GM21390 (cell line): ENCODE data around the gene ADCY5.

Experiments used
- ATAC-seq: cut with Tn5 transposase; IDR thresholded peaks from one replicate; pipeline ENCODE4 v1.9.1; 2021; ENCODE audit not compliant: unreplicated experiment

Gene ADCY5

GRCh38 chr3:123292321-123293310 lies 156.3 kb downstream of the ADCY5 start:
- ATAC-seq: no peak

- ATAC-seq: no peak
Observed at GRCh38 chr3:123291404-123291803, 157.5 kb downstream of the ADCY5 start.

- ATAC-seq: no peak
Observed at GRCh38 chr3:123290962-123291361, 157.9 kb downstream of the ADCY5 start.

GRCh38 chr3:123290107-123290930 lies 158.6 kb downstream of the ADCY5 start:
- no peak for ATAC-seq

GRCh38 chr3:123289391-123290106 lies 159.3 kb downstream of the ADCY5 start:
- ATAC-seq: no peak

- ATAC-seq: no peak
Observed at GRCh38 chr3:123287962-123288302, 161.0 kb downstream of the ADCY5 start.

- no peak for ATAC-seq
Observed at GRCh38 chr3:123287051-123287961, 161.6 kb downstream of the ADCY5 start.

- ATAC-seq: peak; percentile 64
Observed at GRCh38 chr3:123286308-123287023, 162.4 kb downstream of the ADCY5 start.

GRCh38 chr3:123285931-123286307 lies 163.0 kb downstream of the ADCY5 start:
- no peak for ATAC-seq

GRCh38 chr3:123285479-123285878 lies 163.4 kb downstream of the ADCY5 start:
- no peak for ATAC-seq

GRCh38 chr3:123285066-123285465 lies 163.8 kb downstream of the ADCY5 start:
- no peak for ATAC-seq

GRCh38 chr3:123284399-123285010 lies 164.4 kb downstream of the ADCY5 start:
- no peak for ATAC-seq

- no peak for ATAC-seq
Observed at GRCh38 chr3:123283657-123284398, 165.1 kb downstream of the ADCY5 start.

- ATAC-seq: no peak
Observed at GRCh38 chr3:123283074-123283473, 165.8 kb downstream of the ADCY5 start.

GRCh38 chr3:123282461-123282860 lies 166.4 kb downstream of the ADCY5 start:
- no peak for ATAC-seq

GRCh38 chr3:123281929-123282328 lies 167.0 kb downstream of the ADCY5 start:
- no peak for ATAC-seq

- no peak for ATAC-seq
Observed at GRCh38 chr3:123281406-123281805, 167.5 kb downstream of the ADCY5 start.

GRCh38 chr3:123279121-123279520 lies 169.8 kb downstream of the ADCY5 start:
- ATAC-seq: no peak
